GM12878 (cell line): ENCODE results near the gene POLE4. TPM values are rescaled to one million over a fixed set of nuclear protein-coding genes. Genes with fewer than 3 reads are reported as not detected.

Experiments
- ATAC-seq: fragments of 200-7000 bp; cut with Tn5 transposase; 3 replicates; pipeline ENCODE4 v1.9.1; 2020; ENCODE audit warnings: mild to moderate bottlenecking, moderate library complexity
- BruUV-seq: library from RNA; stranded (reverse); fragments of 400-500 nt; replicated peaks from 2 replicates; lab custom pipeline; 2021; lab: Mats Ljungman, UMichigan
- CTCF ChIA-PET: fragments of 300-600 bp; sonication (Branson Sonifier 250); formaldehyde crosslinking; extraction: SDS; loops from one replicate; lab custom pipeline; 2021; ENCODE audit warnings: inconsistent platforms; lab: Yijun Ruan, JAX
- POLR2A ChIA-PET: fragments of 350-600 bp; formaldehyde crosslinking; extraction: SDS; loops from one replicate; lab custom pipeline; 2021; ENCODE audit warnings: inconsistent platforms; lab: Charles Lee
- RAD21 ChIA-PET: fragments of 300-600 bp; sonication (Branson Sonifier 250); formaldehyde crosslinking; loops from one replicate; lab custom pipeline; 2023; ENCODE audit warnings: antibody characterized with exemption; ENCODE audit not compliant: unreplicated experiment; lab: Charles Lee
- SMC1A ChIA-PET: fragments of 300-600 bp; sonication (Branson Sonifier 250); formaldehyde crosslinking; loops from one replicate; lab custom pipeline; 2023; ENCODE audit not compliant: unreplicated experiment, uncharacterized antibody; lab: Charles Lee
- DNase-seq: peaks from one replicate; pipeline ENCODE4 v3.0.0-alpha.2; 2011; ENCODE audit warnings: low read depth, low spot score
- FAIRE-seq: peaks from 3 replicates; lab custom pipeline; 2011; peaks lifted over from hg19 to GRCh38; lab: Jason Lieb, UNC
- H2AFZ ChIP-seq: 2 replicates; pipeline ENCODE4 v1.6.0; 2011; ENCODE audit warnings: low read depth, low read length, control low read depth; ENCODE audit not compliant: control insufficient read depth
- H3K27ac ChIP-seq: 2 replicates; pipeline ENCODE4 v1.5.1; 2011; ENCODE audit warnings: control low read depth; ENCODE audit not compliant: control insufficient read depth, insufficient read depth
- H3K27me3 ChIP-seq, 2 experiments: replicated peaks in 1 of 2; 2 replicates each; pipeline versions ENCODE4 v1.6.0 to v1.6.1; 2011; ENCODE audit warnings: low read length in 1 of 2; ENCODE audit not compliant: control insufficient read depth in 2 of 2, insufficient read depth in 2 of 2
- H3K36me3 ChIP-seq, 2 experiments: 2 replicates each; pipeline ENCODE4 v1.5.1; 2011; ENCODE audit warnings: low read length in 1 of 2; ENCODE audit not compliant: control insufficient read depth in 2 of 2, insufficient read depth in 2 of 2
- H3K4me1 ChIP-seq: 2 replicates; pipeline ENCODE4 v1.6.1; 2011; ENCODE audit warnings: mild to moderate bottlenecking, low read length, moderate library complexity, mixed read lengths; ENCODE audit not compliant: control insufficient read depth, insufficient read depth
- H3K4me2 ChIP-seq: 2 replicates; pipeline ENCODE4 v1.6.0; 2011; ENCODE audit warnings: control low read depth; ENCODE audit not compliant: control insufficient read depth, insufficient read depth
- H3K4me3 ChIP-seq: fragments of 200-600 bp; sonication (generic); 2 replicates; pipeline ENCODE4 v1.5.1; 2016
- H3K79me2 ChIP-seq: 2 replicates; pipeline ENCODE4 v1.6.0; 2011; ENCODE audit warnings: low read length; ENCODE audit not compliant: control insufficient read depth, insufficient read depth
- H3K9ac ChIP-seq: 2 replicates; pipeline ENCODE4 v1.8.0; 2011; ENCODE audit warnings: low read length, control low read depth, mixed read lengths; ENCODE audit not compliant: control insufficient read depth, insufficient read depth
- H3K9me3 ChIP-seq: replicated peaks from 3 replicates; pipeline ENCODE4 v1.5.1; 2011; ENCODE audit warnings: mild to moderate bottlenecking, low read length; ENCODE audit not compliant: control insufficient read depth, insufficient read depth
- H4K20me1 ChIP-seq: 2 replicates; pipeline ENCODE4 v1.6.0; 2011; ENCODE audit not compliant: control insufficient read depth, insufficient read depth
- PKNOX1 ChIP-seq: fragments of 450-650 bp; IDR thresholded peaks from 2 replicates; pipeline ENCODE4 v1.6.1; 2016; ENCODE audit warnings: mild to moderate bottlenecking
- RAD21 ChIP-seq: IDR thresholded peaks from 2 replicates; pipeline ENCODE4 v1.6.1; 2011; ENCODE audit warnings: mild to moderate bottlenecking, low read depth, low read length, moderate library complexity; ENCODE audit not compliant: insufficient read depth
- SRF ChIP-seq, 2 experiments: IDR thresholded peaks; 2 replicates each; pipeline ENCODE4 v1.6.1; 2011; ENCODE audit warnings: low read depth in 2 of 2, low read length in 2 of 2, mild to moderate bottlenecking in 1 of 2, moderate library complexity in 1 of 2
- SUPT20H ChIP-seq: IDR thresholded peaks from 2 replicates; pipeline ENCODE4 v1.6.1; 2011; ENCODE audit warnings: low read depth, mild to moderate bottlenecking, low read length, moderate library complexity, borderline replicate concordance; ENCODE audit not compliant: control insufficient read depth
- ZBTB4 ChIP-seq: fragments of 450-650 bp; formaldehyde crosslinking; IDR thresholded peaks from 2 replicates; pipeline ENCODE4 v1.4.0; 2022; ENCODE audit warnings: mild to moderate bottlenecking, moderate library complexity
- WGBS: methylation state at CpG from one replicate; pipeline ENCODE4 v1.1.6; 2016; ENCODE audit warnings: low lambda C conversion rate; ENCODE audit not compliant: insufficient replicate concordance, insufficient coverage; ENCODE audit errors: missing lambda C conversion rate; 5-methylcytosine and 5-hydroxymethylcytosine counted together
- in situ Hi-C: fragments of 300-500 bp; cut with MboI; formaldehyde crosslinking; loops from 9 replicates; pipeline ENCODE4 v1.14.3; 2018; ENCODE audit warnings: mixed read lengths
- intact Hi-C: fragments of 100-400 bp; cut with micrococcal nuclease; formaldehyde crosslinking; loops from one replicate; pipeline ENCODE4 v1.14.2; 2022; ENCODE audit not compliant: unreplicated experiment
- polyA plus RNA-seq, 11 experiments: library from polyadenylated mRNA; depleted of rRNA in 4 of 11; unstranded in 6 of 11; stranded (reverse) in 5 of 11; fragments of >200 nt; fragmentation: Nextera tagmentation in 4 of 11; fragmentation: Illumina TruSeq in 1 of 11; extraction: Ambion mirVana in 4 of 11; extraction: Trizol in 1 of 11; gene quantifications; 1 replicate in 1 of 11; 2 replicates in 10 of 11; pipeline versions ENCODE4 v1.2.1 to v1.2.3, GENCODE V29; 2011 to 2016; ENCODE audit warnings: inconsistent platforms in 2 of 11, missing spikeins in 2 of 11, low read depth in 1 of 11
- total RNA-seq, 4 experiments: library from RNA; depleted of rRNA in 3 of 4; stranded (reverse); fragments of >200 nt in 3 of 4; fragmentation: Illumina TruSeq in 1 of 4; extraction: Trizol in 1 of 4; gene quantifications; 2 replicates each; pipeline versions ENCODE4 v1.2.1 to v1.2.3, GENCODE V29; 2013 to 2021

The POLE4 gene
- total and polyA plus RNA-seq, 10 of the 15 experiments (the other 5 are each of a cell fraction or from before 2014, with no cell fraction given), result 38.5 to 221 (median 66.8) TPM

GRCh38 chr2:74945788-74946331, 12.6 kb upstream of the POLE4 start (continued):
- TF ChIP-seq RAD21 (no peak), ZBTB4 (CRISPR knock-in tag) (no peak), PKNOX1 (no peak)
- TF ChIP-seq, all 136 proteins: peak for 0

GRCh38 chr2:74947703-74948102, 10.7 kb upstream of the POLE4 start:
- Histone ChIP-seq H3K79me2 (no peaks in the 10 kb centered on the region; the same call in 1 of the 2 replicates), H3K4me2 (no peak overlapping the region), H3K9me3 (peaks cover 7% of the 10 kb centered on the region; the same call in 1 of the 3 replicates), H3K36me3 (no peaks in the 10 kb centered on the region), H3K27me3 (no peaks in the 10 kb centered on the region), H3K4me3 (no peak overlapping the region), H4K20me1 (no peaks in the 10 kb centered on the region), H3K27ac (no peak overlapping the region), H2AFZ (no peak overlapping the region), H3K4me1 (peaks cover 8% of the 10 kb centered on the region), H3K9ac (no peak overlapping the region)
- peak; percentile 46 to 69; a peak in 3 of 4 replicates for TF ChIP-seq SRF (IDR thresholded peaks at IDR 0.05; ENCODE audit: low read depth in 2 of 2, low read length in 2 of 2)
- no peak for TF ChIP-seq SUPT20H
- ChIA-PET CTCF (no interaction called here), POLR2A (no interaction called here), RAD21 (no interaction called here), SMC1A (no interaction called here)
- DNase-seq, result no peak
- in situ Hi-C loops (no loop called here), intact Hi-C loops (no loop called here)
- BruUV-seq, result no TSS peak
- WGBS, result 87% methylated on average over 4 of the region's 4 CpGs
- no peak for ATAC-seq
- FAIRE-seq, result no peak
